ENCODE measurements around the gene WDR31.
A peak's percentile ranks its signal among the peaks of the same experiment; 100 is the strongest.
"Not testable (repeated sequence)": the region's sequence is repeated elsewhere in the genome, so short reads cannot be mapped to it uniquely, and the experiment has no call there.

WDR31 gene

GRCh38 chr9:113340011-113340699 is at the start of gene WDR31:
Gene WDR31, minus strand, starts transcription at chr9:113340275. Its CDS starts 8,253 bp downstream, at chr9:113332022.
- FAIRE-seq, result peak; percentile 67

GRCh38 chr9:113389451-113389850 is 49.4 kb upstream of the WDR31 start:
- FAIRE-seq, result no peak

GRCh38 chr9:113388833-113389232 is 48.8 kb upstream of the WDR31 start:
- FAIRE-seq, result no peak

GRCh38 chr9:113387560-113388230 is 47.6 kb upstream of the WDR31 start:
- FAIRE-seq, result no peak

- FAIRE-seq, result no peak
These were observed 46.7 kb upstream of the WDR31 start for GRCh38 chr9:113386571-113387393.

GRCh38 chr9:113381909-113382411 is 41.9 kb upstream of the WDR31 start:
- FAIRE-seq, result no peak

GRCh38 chr9:113381441-113381840 is 41.4 kb upstream of the WDR31 start:
- FAIRE-seq, result not testable (repeated sequence)

GRCh38 chr9:113380869-113381378 is 40.8 kb upstream of the WDR31 start:
- no peak for FAIRE-seq

- not testable (repeated sequence) for FAIRE-seq
These were observed 39.7 kb upstream of the WDR31 start for GRCh38 chr9:113379829-113380210.

- not testable (repeated sequence) for FAIRE-seq
These were observed 39.2 kb upstream of the WDR31 start for GRCh38 chr9:113379094-113379828.

- FAIRE-seq, result no peak
These were observed 36.8 kb upstream of the WDR31 start, which contains the start of gene HDHD3 for GRCh38 chr9:113376634-113377567. Gene HDHD3, minus strand, starts transcription at chr9:113376986. Its CDS starts 2,632 bp downstream, at chr9:113374354.

- FAIRE-seq, result no peak
These were observed 35.3 kb upstream of the WDR31 start for GRCh38 chr9:113375057-113376023.

GRCh38 chr9:113373676-113374392 is 33.8 kb upstream of the WDR31 start:
- no peak for FAIRE-seq

GRCh38 chr9:113373256-113373655 is 33.2 kb upstream of the WDR31 start:
- FAIRE-seq, result no peak

GRCh38 chr9:113372059-113372458 is 32.0 kb upstream of the WDR31 start:
- no peak for FAIRE-seq

GRCh38 chr9:113370806-113371325 is 30.8 kb upstream of the WDR31 start:
- FAIRE-seq, result no peak

- no peak for FAIRE-seq
These were observed 29.7 kb upstream of the WDR31 start for GRCh38 chr9:113369855-113370140.

- no peak for FAIRE-seq
These were observed 29.1 kb upstream of the WDR31 start for GRCh38 chr9:113368982-113369854.
